IPS-20b (cell line): ENCODE measurements around the gene RAPGEF6.
"Not testable (repeated sequence)": the region's sequence is repeated elsewhere in the genome, so short reads cannot be mapped to it uniquely, and the experiment has no call there.

Experiments used
- H3K27ac ChIP-seq: one replicate; pipeline ENCODE4 v1.5.1; 2013; ENCODE audit warnings: low read length
- H3K27me3 ChIP-seq: 2 replicates; pipeline ENCODE4 v1.6.1; 2013; ENCODE audit warnings: mild to moderate bottlenecking, low read length, inconsistent platforms; ENCODE audit not compliant: insufficient read depth
- H3K36me3 ChIP-seq: 2 replicates; pipeline ENCODE4 v1.6.1; 2013; ENCODE audit warnings: low read depth, mild to moderate bottlenecking, inconsistent platforms, low read length, moderate library complexity; ENCODE audit not compliant: insufficient read depth
- H3K4me1 ChIP-seq: 2 replicates; pipeline ENCODE4 v1.6.1; 2013; ENCODE audit warnings: mild to moderate bottlenecking, control low read depth, inconsistent platforms, low read length, moderate library complexity; ENCODE audit not compliant: insufficient read depth
- H3K4me3 ChIP-seq: 2 replicates; pipeline ENCODE4 v1.5.1; 2013; ENCODE audit warnings: mild to moderate bottlenecking, low read length, inconsistent platforms
- H3K9ac ChIP-seq: 2 replicates; pipeline ENCODE4 v1.6.1; 2013; ENCODE audit warnings: low read depth, mild to moderate bottlenecking, inconsistent platforms, low read length, moderate library complexity
- H3K9me3 ChIP-seq: 2 replicates; pipeline ENCODE4 v1.6.1; 2013; ENCODE audit warnings: mild to moderate bottlenecking, low read depth, low read length, inconsistent platforms; ENCODE audit not compliant: insufficient read depth

RAPGEF6 gene

DNA sequence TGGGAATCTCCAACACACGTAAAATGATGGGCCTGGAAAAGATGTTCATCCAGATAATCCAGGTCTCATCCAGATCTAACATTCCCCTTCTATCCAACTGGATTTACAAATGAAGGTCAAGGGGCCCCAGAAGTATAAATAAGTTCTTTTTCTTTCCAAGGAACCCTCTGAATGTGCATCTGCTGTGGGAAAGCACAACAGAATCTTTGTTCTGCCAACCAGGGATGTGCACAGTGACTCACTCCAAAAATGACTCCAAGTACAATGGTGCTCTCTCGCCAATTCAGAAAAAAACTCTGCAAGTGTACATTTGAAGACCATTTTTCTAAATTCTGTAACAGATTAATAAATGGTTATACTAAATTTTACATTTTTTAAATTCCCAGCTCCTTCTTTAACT is 12.4 kb downstream of the RAPGEF6 start:
- no peak overlapping the region for H3K4me3 ChIP-seq
- H3K4me1 ChIP-seq: no peaks in the 10 kb centered on the region
- no peaks in the 10 kb centered on the region; the same call in 1 of the 2 replicates for H3K36me3 ChIP-seq
- H3K27ac ChIP-seq: no peak overlapping the region
- no peaks in the 10 kb centered on the region for H3K27me3 ChIP-seq
- H3K9me3 ChIP-seq: no peaks in the 10 kb centered on the region
- H3K9ac ChIP-seq: no peak overlapping the region

- H3K27me3 ChIP-seq, H3K4me3 ChIP-seq, H3K36me3 ChIP-seq: not testable (repeated sequence)
Observed at GRCh38 chr5:131621164-131621563, 13.9 kb downstream of the RAPGEF6 start.

DNA sequence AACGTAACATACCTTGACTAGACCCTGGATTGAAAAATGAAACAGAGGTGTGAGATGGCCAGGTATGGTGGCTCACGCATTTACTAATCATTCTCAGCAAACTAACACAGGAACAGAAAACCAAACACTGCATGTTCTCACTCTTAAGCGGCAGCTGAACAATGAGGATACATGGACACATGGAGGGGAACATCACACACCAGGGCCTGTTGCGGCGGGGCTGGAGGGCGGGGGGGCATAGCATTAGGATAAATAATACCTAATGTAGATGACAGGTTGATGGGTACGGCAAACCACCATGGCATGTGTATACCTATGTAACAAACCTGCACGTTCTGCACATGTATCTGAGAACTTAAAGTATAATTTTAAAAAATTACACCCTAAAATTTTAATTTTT is 15.9 kb downstream of the RAPGEF6 start:
- no peak overlapping the region for H3K4me3 ChIP-seq
- H3K9ac ChIP-seq: no peak overlapping the region
- no peaks in the 10 kb centered on the region for H3K27me3 ChIP-seq
- H3K9me3 ChIP-seq: no peaks in the 10 kb centered on the region
- no peaks in the 10 kb centered on the region; the same call in 1 of the 2 replicates for H3K36me3 ChIP-seq
- no peak overlapping the region for H3K27ac ChIP-seq
- 0 out of 2 replicates have a peak, but pooled peaks cover 4% of the 10 kb centered on the region for H3K4me1 ChIP-seq

More at GRCh38 chr5:131621164-131621563, 13.9 kb downstream of the RAPGEF6 start:
- H3K27ac ChIP-seq, H3K9me3 ChIP-seq, H3K9ac ChIP-seq, H3K4me1 ChIP-seq: not testable (repeated sequence)

- H3K4me1 ChIP-seq: 0 out of 2 replicates have a peak, but pooled peaks cover 4% of the 10 kb centered on the region
- H3K4me3 ChIP-seq: no peak overlapping the region
- no peaks in the 10 kb centered on the region for H3K27me3 ChIP-seq
- no peak overlapping the region for H3K27ac ChIP-seq
- no peaks in the 10 kb centered on the region; the same call in 1 of the 2 replicates for H3K36me3 ChIP-seq
- no peaks in the 10 kb centered on the region for H3K9me3 ChIP-seq
- no peak overlapping the region for H3K9ac ChIP-seq
Observed at GRCh38 chr5:131617140-131617822, 17.7 kb downstream of the RAPGEF6 start.

DNA sequence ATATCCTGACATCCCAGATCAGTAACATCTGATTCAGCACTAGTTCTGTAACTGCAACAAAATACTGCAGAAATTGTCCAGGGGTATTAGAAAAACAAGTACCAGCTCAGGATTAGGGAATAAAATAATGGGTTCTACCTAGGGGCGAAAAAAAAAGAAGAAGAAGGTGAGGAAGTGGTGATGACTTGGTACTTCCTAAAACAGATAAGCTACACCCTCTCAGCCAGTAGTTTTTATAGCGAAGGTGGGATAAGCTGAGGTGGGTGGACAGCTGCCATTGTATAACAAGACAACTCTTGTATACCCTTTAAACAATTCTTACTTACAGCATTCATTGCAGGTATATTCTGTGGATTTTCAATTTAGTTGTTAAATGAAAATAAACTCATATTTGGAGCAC is 19.1 kb downstream of the RAPGEF6 start:
- Histone ChIP-seq H3K36me3 (no peaks in the 10 kb centered on the region), H3K4me3 (no peak overlapping the region), H3K9me3 (no peaks in the 10 kb centered on the region), H3K4me1 (0 out of 2 replicates have a peak, but pooled peaks cover 4% of the 10 kb centered on the region), H3K9ac (no peak overlapping the region), H3K27me3 (no peaks in the 10 kb centered on the region), H3K27ac (no peak overlapping the region)

DNA sequence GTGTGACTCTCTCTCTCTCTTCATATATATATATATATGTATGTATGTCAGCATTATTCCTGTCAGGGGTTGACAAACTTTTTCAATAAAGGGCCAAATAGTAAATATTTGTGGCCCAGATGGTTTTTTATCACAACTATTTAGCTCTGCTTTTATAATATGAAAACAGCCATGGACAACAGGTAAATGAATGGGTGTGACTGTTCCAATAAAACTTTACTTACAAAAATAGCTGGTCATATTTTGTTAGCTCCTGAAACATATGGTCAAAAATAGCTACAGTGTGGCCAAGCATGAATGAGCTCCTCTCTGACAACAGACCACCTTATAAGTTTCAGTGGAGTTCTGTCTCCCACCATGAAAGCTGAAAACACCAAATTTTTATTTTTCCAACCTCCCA is 21.6 kb downstream of the RAPGEF6 start:
- H3K4me3 ChIP-seq: no peak overlapping the region
- no peak overlapping the region for H3K27ac ChIP-seq
- peaks cover 11% of the 10 kb centered on the region for H3K4me1 ChIP-seq
- H3K9me3 ChIP-seq: no peaks in the 10 kb centered on the region
- no peaks in the 10 kb centered on the region for H3K27me3 ChIP-seq
- H3K36me3 ChIP-seq: no peaks in the 10 kb centered on the region
- no peak overlapping the region for H3K9ac ChIP-seq

DNA sequence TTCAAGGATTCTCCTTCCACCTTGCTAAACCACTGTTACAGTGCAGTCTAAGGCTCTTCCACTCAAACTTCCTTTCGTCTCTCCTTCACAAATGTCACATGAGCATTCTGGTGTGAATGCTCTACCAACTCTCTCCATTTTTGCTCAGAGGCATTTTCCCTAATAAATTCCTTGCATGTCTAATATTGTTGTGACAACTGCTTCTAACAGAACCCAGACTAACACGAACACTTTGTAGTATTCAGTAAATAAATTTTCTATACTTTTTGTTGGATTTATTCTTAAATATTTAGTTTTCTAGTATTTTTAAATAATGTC is 24.0 kb downstream of the RAPGEF6 start:
- H3K4me3 ChIP-seq: no peak overlapping the region
- H3K27me3 ChIP-seq: no peaks in the 10 kb centered on the region
- no peak overlapping the region for H3K27ac ChIP-seq
- no peaks in the 10 kb centered on the region for H3K9me3 ChIP-seq
- H3K4me1 ChIP-seq: peaks cover 20% of the 10 kb centered on the region
- H3K9ac ChIP-seq: no peak overlapping the region
- H3K36me3 ChIP-seq: no peaks in the 10 kb centered on the region

GRCh38 chr5:131610198-131611063 is 24.6 kb downstream of the RAPGEF6 start:
- Histone ChIP-seq H3K9ac (no peak overlapping the region), H3K4me3 (no peak overlapping the region), H3K9me3 (no peaks in the 10 kb centered on the region), H3K4me1 (peaks cover 20% of the 10 kb centered on the region), H3K27ac (no peak overlapping the region), H3K27me3 (no peaks in the 10 kb centered on the region), H3K36me3 (no peaks in the 10 kb centered on the region)

GRCh38 chr5:131609774-131610173 is 25.3 kb downstream of the RAPGEF6 start:
- peaks cover 16% of the 10 kb centered on the region for H3K4me1 ChIP-seq
- H3K9me3 ChIP-seq: no peaks in the 10 kb centered on the region
- H3K36me3 ChIP-seq: no peaks in the 10 kb centered on the region
- no peak overlapping the region for H3K27ac ChIP-seq
- no peak overlapping the region for H3K4me3 ChIP-seq
- H3K27me3 ChIP-seq: no peaks in the 10 kb centered on the region
- H3K9ac ChIP-seq: no peak overlapping the region

- Histone ChIP-seq H3K27me3 (no peaks in the 10 kb centered on the region), H3K9ac (no peak overlapping the region), H3K9me3 (no peaks in the 10 kb centered on the region), H3K4me3 (no peak overlapping the region), H3K27ac (no peak overlapping the region), H3K4me1 (peaks cover 16% of the 10 kb centered on the region), H3K36me3 (no peaks in the 10 kb centered on the region)
Observed at GRCh38 chr5:131608597-131608996, 26.4 kb downstream of the RAPGEF6 start.

- Histone ChIP-seq H3K4me1 (peaks cover 16% of the 10 kb centered on the region), H3K27me3 (no peaks in the 10 kb centered on the region), H3K4me3 (no peak overlapping the region), H3K9ac (no peak overlapping the region), H3K27ac (no peak overlapping the region), H3K36me3 (peaks cover under 1% of the 10 kb centered on the region), H3K9me3 (no peaks in the 10 kb centered on the region)
Observed at GRCh38 chr5:131607903-131608540, 27.0 kb downstream of the RAPGEF6 start.
